ENCODE measurements around the gene RASA3.
"Not testable (repeated sequence)": the region's sequence is repeated elsewhere in the genome, so short reads cannot be mapped to it uniquely, and the experiment has no call there.

The RASA3 gene

DNA sequence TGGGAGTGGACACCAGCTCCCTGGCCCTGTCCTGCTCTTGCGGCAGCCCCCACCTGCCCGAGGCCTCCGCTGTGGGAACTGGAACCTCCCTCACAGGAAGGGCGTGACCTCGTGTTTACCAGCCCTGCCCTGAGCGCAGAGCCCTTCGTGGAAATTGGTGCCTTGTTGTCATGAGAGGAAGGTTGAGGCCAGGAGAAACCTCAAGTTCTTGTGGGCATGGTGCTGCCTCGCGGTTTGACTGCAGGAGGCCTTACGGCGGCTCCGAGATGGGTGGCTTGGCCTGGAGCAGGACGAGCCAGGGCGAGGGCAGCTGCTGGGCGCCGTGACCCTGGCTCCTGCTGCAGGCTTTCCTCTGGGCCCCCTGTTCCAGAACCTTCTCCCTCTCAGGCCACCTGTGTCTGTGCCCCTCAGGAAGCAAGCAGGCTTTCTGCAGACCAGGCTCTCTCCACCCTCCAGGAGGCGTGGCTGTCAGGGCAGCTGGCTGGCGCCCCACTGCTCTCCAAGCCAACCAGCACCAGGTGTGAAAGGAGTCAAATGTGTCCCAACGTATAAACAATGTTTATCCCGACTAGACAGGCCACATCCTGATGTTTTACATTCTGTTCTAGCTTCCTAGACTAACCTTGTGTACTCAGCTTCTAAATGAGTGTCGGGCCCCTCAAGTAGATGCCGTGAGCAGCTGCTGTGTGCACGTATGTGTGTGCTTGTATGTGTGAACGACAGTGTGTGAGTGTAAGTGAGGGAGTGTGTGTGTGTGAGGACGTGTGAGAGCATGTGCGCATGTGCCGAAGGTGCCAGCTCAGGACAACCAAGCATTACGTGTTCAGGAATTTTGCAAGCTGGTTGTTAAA lies 10.4 kb upstream of the RASA3 start:
- DNase-seq, result no peak

DNA sequence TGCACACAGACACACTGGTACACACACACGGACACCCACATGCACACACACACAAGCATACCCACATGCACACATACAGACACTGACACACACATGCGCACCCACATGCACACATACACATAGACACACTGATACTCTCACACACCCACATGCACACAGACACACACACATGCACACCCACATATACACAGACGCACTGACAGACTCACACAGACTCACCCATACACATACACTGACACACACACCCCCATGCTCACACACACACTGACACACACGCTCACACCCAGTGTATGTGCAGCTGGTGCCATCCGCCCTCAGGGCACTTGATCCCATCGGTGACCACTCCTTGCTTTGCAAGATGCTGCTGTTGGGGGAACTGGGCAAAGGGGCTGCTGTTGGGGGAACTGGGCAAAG lies 9.7 kb upstream of the RASA3 start:
- DNase-seq, result no peak

DNA sequence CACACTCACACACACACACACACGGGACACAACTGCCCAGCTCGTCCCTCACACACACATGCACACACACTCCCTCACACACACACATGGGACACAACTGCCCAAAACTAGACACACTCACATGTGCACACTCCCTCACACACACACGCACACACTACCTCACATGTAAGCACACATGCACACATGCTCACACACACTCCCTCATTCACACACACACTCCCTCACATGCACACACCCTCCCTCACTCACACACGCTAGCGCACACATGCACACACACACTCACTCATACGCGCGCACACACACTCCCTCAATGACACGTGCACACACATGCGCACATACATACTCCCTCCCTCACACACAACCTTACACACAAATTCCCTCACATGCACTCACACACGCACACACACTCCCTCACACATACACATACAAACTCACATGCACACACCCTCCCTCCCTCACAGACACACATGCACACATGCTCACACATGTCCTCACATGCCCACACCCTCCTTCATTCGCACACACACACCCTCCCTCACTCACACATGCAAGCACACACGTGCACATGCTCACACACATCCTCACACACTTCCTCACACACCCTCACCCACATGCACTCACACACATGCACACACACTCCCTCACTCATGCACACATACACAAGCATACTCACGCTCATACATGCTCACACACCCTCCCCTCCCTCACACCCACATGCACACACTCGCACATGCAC lies 9.0 kb upstream of the RASA3 start:
- no peak for DNase-seq

DNA sequence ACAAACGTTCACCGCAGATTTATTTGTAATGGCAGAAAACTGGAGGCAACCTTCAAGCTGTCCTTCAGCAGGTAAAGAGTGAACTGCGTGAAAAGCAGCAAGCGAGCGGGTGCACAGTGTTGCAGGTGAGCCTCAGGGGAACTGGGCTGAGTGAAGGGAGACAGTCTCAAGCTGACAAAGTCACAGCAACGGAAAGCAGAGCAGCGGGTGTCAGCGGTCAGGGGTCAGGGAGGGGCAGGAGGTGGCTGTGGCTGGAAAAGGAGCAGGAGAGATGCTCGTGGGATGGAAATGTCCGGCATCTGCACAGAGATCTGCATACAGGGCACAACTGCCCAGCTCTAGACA lies 8.5 kb upstream of the RASA3 start:
- no peak for DNase-seq

DNA sequence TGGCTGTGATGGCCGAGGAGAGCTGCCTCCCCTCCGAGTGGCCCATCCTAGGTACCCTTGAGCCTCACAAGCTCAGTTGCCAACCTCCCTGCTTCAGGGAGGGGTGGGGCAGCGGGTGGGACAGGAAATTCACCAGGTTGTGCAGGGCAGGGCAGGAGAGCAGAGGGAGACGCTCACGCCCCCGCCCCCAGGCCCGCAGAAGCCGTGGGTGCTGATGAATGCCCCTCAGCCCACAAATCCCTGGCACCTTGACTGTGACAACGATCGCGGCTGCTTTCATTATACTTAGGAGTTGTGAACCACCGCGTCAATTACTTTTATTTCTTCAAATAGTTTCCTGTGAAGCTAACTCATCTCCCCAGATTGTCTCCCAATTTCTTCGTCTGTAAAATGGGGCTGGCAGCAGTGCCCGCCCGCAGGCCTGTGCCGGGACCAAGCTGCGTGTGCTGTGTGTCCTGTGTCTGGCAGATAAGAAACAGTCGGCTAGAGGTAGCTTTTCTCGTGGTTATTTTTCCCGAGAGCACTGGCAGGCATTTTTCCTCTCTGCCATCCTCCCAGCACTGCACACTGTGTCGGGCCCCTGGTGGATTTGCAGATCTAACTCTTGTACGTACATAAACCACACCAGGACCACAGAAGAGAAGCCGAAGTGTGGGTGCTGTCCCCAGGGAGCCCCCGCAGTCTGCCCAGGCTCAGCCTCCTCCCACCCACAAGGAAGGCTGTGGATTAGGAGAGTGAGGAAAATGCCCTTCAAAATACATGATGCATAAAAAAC lies 7.9 kb upstream of the RASA3 start:
- no peak for DNase-seq

DNA sequence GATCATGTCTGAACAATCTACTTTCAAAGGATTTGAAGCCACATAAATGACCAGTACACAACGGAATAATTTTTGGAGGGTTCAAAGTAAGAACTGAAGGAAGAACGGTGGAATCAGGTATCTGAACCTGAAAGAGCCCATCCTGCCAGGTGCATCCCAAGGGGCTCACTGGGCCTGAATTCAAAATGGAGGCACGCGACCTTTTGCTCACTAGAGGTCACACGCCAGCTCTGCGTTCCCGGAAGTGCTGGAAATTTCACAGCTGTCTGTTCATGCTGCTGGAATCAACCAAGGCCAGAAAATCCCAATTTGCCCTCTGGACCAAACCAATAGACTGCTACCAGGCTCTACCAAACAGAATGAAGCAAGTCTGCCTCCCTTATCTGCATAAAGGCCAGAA lies 4.2 kb upstream of the RASA3 start:
- DNase-seq, result no peak

DNA sequence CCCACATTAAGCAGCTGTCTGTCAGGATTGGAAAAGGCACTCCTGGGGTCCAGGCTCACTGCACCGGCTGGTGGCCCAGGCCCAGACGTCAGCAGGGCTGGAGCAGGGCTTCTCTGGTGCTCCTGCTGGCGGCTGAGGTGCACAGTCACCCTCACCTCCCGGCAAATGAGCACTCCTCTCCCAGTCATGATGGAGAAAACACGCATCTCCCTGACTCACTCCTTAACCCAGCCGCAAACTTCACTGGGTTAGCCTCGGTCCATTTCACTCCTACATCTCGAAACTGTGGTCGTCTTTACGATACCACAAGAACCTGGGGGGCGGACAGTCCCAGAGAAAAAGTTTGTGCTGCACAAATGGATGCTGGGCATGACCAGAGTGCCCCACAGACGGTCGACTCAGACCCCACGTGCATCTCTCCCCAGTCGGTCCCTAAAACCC lies 3.3 kb upstream of the RASA3 start:
- no peak for DNase-seq

DNA sequence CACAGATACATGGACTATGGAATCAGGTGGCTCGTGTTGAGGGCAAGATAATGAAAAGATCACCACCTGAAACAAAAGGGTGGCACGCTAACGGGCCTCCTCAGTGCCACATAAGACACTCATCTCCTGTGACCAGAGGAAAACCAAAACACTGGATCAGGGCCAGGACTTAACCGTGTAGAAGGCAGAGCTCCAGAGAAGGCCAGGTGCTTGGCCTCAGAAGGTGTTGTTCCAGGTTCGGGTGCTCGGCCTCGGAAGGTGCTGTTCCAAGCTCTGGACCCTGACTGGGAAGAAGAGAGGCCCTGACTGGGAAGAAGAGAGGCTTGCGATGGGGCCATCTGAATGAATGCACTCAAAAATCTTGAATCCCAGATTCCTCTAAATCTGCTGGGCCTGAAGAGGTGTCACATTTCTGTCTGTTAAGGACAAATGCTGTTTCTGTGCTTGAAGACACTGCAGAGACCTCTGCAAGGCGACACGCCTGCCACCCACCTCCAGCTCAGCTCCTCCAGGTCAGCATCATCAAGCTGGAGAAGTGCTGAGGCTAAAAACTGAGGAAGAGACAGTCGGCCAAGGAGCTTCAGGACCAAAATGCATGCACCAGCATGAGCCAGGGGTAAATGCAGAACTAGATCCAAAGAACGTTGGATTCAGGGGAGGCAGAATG lies 2.7 kb upstream of the RASA3 start:
- no peak for DNase-seq

DNA sequence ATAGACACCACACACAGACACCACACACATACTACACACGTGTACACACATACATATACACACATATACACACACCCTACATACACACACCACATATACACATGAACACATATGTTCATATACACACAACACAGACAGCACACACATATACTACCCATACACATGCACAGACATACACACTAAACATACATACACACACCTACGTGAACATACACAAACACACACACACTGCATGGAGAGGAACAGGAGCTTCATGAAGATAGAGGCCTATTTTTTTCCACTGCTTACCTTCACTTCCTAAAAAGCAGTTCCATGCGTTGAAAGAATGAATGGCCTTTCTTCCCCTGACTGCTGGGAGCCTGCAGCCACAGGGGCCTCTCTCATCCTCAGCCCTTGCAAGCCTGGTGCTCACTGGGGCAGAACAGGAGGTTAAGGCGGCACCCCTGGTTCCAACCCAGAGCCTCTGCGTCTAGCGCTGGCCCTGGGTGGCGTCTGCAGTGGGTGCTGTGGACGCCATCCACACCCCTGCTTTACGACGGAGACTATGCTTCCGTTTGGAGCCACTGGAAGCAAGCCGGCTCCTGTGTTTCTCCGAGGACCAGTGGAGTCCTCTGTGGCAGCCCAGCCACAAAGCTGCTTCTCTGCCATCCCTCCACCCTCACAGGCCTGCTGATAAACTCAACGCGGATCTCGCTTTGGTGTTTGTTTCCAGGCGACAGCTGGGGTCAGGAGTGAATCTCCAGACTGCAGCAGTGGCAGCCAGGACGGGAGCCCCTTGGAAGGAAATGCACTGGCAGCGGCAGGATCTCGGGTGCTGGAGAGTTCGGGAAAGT lies 1.9 kb upstream of the RASA3 start:
- DNase-seq, result peak in 3 of 56 donors; percentile 13 to 27 (median 14)

DNA sequence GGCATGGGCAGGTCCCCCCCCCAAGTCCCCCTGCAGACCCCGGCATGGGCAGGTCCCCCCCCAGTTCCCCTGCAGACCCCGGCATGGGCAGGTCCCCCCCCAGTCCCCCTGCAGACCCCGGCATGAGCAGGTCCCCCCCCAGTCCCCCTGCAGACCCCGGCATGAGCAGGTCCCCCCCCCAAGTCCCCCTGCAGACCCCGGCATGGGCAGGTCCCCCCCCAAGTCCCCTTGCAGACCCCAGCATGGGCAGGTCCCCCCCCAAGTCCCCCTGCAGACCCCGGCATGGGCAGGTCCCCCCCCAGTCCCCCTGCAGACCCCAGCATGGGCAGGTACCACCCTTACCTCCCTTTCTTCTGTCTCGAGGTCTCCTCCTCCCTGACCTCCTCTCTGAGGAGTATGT lies 1.1 kb upstream of the RASA3 start:
- not testable (repeated sequence) for DNase-seq

DNA sequence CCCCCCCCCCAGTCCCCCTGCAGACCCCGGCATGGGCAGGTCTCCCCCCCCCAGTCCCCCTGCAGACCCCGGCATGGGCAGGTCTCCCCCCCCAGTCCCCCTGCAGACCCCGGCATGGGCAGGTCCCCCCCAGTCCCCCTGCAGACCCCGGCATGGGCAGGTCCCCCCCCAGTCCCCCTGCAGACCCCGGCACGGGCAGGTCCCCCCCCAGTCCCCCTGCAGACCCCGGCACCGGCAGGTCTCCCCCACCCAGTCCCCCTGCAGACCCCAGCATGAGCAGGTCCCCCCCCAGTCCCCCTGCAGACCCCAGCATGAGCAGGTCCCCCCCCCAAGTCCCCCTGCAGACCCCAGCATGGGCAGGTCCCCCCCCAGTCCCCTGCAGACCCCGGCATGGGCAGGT lies 703 bp upstream of the RASA3 start:
- not testable (repeated sequence) for DNase-seq

DNA sequence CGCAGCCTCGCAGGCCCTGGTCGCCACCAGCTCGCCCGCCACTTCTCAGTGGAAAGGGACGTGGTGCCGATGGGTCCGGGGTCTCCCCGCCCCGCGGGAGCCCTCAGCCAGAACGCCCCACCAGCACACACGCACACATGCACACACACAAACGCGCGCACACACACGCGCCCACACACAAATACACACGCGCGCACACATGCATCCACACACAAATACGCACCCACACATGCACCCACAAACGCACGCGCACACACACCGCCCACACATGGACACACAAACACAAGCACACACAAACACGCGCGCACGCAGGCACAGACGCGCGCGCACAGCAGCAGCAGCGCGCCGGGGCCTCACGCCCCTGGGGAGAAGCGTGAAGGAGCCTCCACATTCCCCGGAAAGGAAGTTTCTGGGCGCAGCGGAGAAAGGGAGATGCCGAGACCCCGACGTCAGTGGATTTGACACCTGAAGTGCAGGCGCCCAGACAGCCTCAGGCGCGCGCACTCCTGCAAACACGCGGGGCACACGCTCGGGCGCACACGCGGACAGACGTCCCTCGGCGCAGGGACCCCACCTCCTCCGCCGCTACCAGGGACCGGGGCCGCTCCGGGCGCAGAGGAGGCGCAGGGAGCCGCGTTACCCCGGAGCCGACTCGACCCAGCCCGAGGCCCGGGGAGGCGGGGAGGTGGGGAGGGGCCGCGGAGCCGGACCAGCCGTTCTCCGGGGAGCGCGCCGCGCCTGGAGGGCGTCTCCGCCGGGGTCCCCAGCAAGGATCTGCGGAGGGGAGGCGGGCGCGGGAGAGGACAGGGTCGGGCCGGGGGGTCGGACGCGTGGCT lies 622 bp downstream of the RASA3 start:
- peak in 4 of 56 donors; percentile 29 to 67 (median 40) for DNase-seq

DNA sequence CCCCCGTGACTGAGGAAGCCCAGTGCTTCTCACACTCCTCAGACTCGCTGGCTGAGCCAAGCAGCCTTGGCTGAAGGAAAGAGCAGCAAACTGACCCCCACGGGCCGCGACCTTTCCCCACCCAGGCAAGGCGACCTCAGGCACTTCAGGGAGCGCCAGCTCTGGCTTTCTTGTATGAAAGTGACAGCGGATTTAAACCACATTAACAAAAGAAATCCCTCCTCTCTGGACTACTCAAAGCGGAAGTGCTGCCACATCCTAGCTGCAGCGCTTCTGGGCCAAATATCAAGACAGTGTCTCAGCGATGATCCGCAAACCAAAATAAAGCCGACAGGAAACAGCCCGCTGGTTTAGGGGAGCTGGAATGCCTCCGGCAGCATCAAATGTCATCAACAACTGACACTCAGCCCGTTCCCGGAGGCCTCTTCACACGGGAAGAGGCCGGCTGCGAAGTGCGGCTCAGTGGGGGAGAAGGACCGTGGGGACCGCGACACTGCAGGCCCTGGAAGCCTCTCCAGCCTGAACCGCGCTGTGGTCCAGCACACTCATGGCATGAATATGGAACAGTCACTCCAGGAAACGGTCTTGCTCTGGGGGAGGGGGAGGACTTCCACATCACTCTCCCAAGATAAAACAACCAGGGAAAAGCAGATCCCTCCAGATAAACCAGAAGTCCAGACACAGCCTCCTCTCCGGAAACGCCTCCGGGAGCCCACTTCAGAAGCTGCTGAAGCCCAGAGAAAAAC lies 1.4 kb downstream of the RASA3 start:
- peak in 24 of 56 donors; percentile 32 to 74 (median 55) for DNase-seq

DNA sequence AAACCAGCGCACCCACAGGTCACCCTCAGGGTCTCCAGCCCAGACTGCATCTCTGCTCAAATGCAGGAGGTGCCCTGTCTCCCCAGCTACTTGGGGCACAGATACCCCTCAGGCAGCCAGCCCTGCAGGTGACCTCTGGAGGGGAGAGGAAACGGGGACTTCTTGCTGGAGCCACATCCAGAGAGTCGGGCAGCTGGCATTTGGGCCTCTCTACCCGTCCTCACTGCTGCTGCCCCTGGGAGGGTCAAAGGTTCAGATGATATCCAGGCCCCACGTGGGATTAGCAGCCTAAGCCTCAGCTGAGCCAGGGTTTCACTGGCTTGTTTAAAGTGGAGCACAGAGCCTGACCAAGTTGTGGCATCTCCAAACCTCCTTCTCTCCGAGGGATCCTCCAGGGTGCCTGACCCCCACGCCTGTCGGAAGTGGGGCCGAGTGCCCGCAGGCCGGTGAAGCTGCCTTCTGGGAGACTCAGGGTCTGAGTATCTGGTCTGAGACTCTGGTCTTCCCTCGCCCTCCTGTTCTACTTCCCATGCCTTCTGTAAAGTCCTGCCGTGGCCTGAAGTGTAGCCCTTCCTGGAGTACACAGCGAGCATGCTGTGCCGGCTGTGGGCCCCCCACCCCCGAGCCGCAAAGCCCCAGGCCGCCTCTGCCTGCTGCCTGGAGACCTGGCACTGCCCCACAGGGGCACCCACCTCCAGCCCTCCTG lies 2.1 kb downstream of the RASA3 start:
- no peak for DNase-seq

DNA sequence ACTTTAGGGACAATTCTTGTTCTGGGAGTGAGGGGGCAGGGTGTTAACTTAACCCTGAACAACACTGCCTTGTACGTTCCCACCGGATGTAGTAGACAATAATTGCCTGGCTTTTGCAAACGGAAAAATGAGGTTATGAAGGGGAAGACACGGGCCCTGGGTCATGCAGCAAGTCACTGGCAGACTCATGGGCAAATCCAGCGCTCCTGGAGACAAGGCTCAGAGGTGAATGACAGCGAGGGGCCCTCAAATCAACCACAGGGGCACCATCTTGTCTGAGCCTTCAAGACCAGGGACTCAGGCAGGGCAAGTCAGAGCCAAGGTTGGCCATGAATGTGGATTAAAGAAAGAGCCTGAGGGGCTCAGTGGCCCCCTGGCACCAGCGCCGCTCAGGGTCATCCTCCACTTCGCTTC lies 2.8 kb downstream of the RASA3 start:
- DNase-seq, result no peak

DNA sequence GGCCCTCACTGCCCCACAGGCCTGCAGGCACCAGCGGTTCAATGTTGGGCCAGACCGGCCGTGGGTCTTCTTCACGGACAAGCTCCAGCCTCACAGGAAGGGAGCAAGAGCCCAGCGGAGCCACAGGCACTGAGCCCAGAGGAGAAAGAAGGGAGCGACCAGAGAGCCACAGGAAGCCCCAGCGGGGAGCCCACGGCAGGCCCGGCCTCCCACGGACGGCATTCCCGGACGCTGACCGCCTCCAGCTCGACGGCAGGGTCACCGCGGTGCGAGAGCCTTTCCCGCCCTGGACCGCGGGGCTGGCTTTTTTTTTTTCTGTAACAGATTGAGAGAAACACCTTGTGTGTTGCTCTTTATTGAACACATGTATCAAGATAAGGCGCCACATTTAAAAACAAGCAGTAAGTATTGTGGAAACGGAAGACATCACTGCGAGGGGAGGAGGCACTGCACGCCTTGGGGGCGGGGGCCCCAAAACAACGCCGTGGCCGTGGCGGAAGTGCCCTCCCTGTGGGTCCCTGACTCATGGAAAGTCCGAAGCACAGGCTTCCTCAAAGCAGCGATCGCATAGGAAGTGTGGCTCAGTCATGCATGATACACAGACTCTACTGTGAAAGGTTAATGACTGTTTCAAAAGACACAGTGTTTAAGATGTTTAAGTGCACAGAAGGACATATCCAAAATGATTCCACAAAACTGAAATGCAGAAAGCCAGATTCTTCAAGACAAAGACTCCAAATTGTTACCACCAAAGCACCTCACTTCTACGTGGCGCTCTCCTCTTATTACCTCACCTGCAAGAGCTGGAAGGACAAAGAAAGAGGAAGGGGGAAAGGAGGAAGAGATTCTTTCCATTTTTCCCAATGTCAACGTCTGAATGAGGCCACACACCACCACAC lies 3.5 kb downstream of the RASA3 start:
- peak in 15 of 56 donors; percentile 16 to 62 (median 33) for DNase-seq

DNA sequence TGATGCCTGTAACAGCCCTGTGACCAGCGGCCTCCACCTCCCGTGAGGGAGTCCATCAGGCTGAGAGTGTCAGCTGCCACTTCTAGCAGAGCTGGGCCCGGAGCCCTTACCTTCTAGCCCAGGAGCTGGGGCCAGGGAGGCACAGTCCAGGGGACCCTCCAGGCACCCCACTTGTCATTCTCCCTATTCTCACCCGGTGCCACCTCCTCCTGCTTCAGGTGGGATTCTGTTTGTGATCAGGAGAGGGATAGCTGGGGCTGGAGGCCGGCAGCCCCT lies 4.1 kb downstream of the RASA3 start:
- no peak for DNase-seq

Data from amygdala (tissue), 56 donors.